Dermis microvascular lymphatic vessel endothelial cell (primary cell): ENCODE measurements around the gene PRMT2. TPM values are rescaled to one million over a fixed set of nuclear protein-coding genes. Genes with fewer than 3 reads are reported as not detected.
"Not testable (repeated sequence)": the region's sequence is repeated elsewhere in the genome, so short reads cannot be mapped to it uniquely, and the experiment has no call there.

Experiments
- DNase-seq, 2 donors: peaks; one replicate each; pipeline versions ENCODE4 v3.0.0 to v3.0.0-alpha.2; 2010; ENCODE audit warnings: low read depth in 2 of 2
- total RNA-seq: library from RNA; depleted of rRNA; stranded (reverse); fragments of >200 nt; gene quantifications from 2 replicates; pipeline ENCODE4 v1.2.1, GENCODE V29; 2014

Gene PRMT2
- total RNA-seq, 1 donor from 2014 or later: 96.2 TPM

- DNase-seq: peak in 1 of 2 donors; percentile 18
Observed at GRCh38 chr21:46617267-46618051, 18.0 kb upstream of the PRMT2 start.

GRCh38 chr21:46618738-46619379 is 16.6 kb upstream of the PRMT2 start:
- DNase-seq: no peak

- no peak for DNase-seq
Observed at GRCh38 chr21:46619846-46620245, 15.6 kb upstream of the PRMT2 start.

GRCh38 chr21:46620846-46621245 is 14.6 kb upstream of the PRMT2 start:
- DNase-seq: no peak

GRCh38 chr21:46621457-46622182 is 13.9 kb upstream of the PRMT2 start:
- DNase-seq: no peak

- no peak for DNase-seq
Observed at GRCh38 chr21:46622226-46622625, 13.2 kb upstream of the PRMT2 start.

- no peak for DNase-seq
Observed at GRCh38 chr21:46624050-46624449, 11.4 kb upstream of the PRMT2 start.

GRCh38 chr21:46625759-46626158 is 9.7 kb upstream of the PRMT2 start:
- DNase-seq: no peak

GRCh38 chr21:46626536-46626935 is 8.9 kb upstream of the PRMT2 start:
- no peak for DNase-seq

GRCh38 chr21:46626975-46627501 is 8.4 kb upstream of the PRMT2 start:
- no peak for DNase-seq

- no peak for DNase-seq
Observed at GRCh38 chr21:46627726-46628125, 7.7 kb upstream of the PRMT2 start.

- DNase-seq: no peak
Observed at GRCh38 chr21:46628868-46629267, 6.6 kb upstream of the PRMT2 start.

GRCh38 chr21:46630915-46631314 is 4.6 kb upstream of the PRMT2 start:
- not testable (repeated sequence) for DNase-seq

- DNase-seq: no peak
Observed at GRCh38 chr21:46633566-46633965, 1.9 kb upstream of the PRMT2 start.

- DNase-seq: no peak
Observed at GRCh38 chr21:46634427-46634826, 1.0 kb upstream of the PRMT2 start.

GRCh38 chr21:46634966-46635323 is 529 bp upstream of the PRMT2 start:
- peak; percentile 79 to 90 for DNase-seq

GRCh38 chr21:46636181-46636512 is 673 bp downstream of the PRMT2 start:
- DNase-seq: no peak

- DNase-seq: no peak
Observed at GRCh38 chr21:46636550-46637285, 1.2 kb downstream of the PRMT2 start.

GRCh38 chr21:46637952-46638746 is 2.7 kb downstream of the PRMT2 start:
- no peak for DNase-seq

- peak; percentile 30 to 47 for DNase-seq
Observed at GRCh38 chr21:46639489-46640386, 4.3 kb downstream of the PRMT2 start.
